Panc1 (cell line): ENCODE results near the gene CHST9. TPM values are rescaled to one million over a fixed set of nuclear protein-coding genes. Genes with fewer than 3 reads are reported as not detected.

Source experiments
- ATAC-seq: fragments of 200-7000 bp; cut with Tn5 transposase; 2 replicates; pipeline ENCODE4 v1.9.1; 2020; ENCODE audit warnings: mild to moderate bottlenecking, moderate library complexity
- BruUV-seq: library from RNA; stranded (reverse); fragments of 400-500 nt; replicated peaks from 2 replicates; lab custom pipeline; 2021; lab: Mats Ljungman, UMichigan
- CTCF ChIA-PET: fragments of 300-600 bp; sonication (Branson Sonifier 250); formaldehyde crosslinking; loops from one replicate; lab custom pipeline; 2022; ENCODE audit warnings: antibody characterized with exemption; lab: Charles Lee
- POLR2A ChIA-PET: fragments of 300-600 bp; sonication (Branson Sonifier 250); formaldehyde crosslinking; loops from one replicate; lab custom pipeline; 2022; ENCODE audit warnings: antibody characterized with exemption; lab: Charles Lee
- DNase-seq: peaks from one replicate; pipeline ENCODE4 v3.0.0-alpha.2; 2010; ENCODE audit warnings: low read depth, low spot score
- H3K27ac ChIP-seq: 2 replicates; pipeline ENCODE4 v1.5.1; 2011; ENCODE audit warnings: mild to moderate bottlenecking, low read length, inconsistent platforms
- H3K27me3 ChIP-seq: fragments of 200-500 bp; sonication (Bioruptor generic); 2 replicates; pipeline ENCODE4 v1.6.0; 2014; ENCODE audit warnings: low read length, inconsistent platforms; ENCODE audit not compliant: control insufficient read depth, insufficient read depth
- H3K36me3 ChIP-seq: fragments of 200-500 bp; sonication (Bioruptor generic); 2 replicates; pipeline ENCODE4 v1.5.1; 2014; ENCODE audit warnings: inconsistent platforms, mild to moderate bottlenecking, low read length, moderate library complexity; ENCODE audit not compliant: control insufficient read depth, insufficient read depth
- H3K4me1 ChIP-seq: 2 replicates; pipeline ENCODE4 v1.5.1; 2011; ENCODE audit warnings: inconsistent platforms, mild to moderate bottlenecking, low read length, moderate library complexity; ENCODE audit not compliant: control insufficient read depth, insufficient read depth
- H3K4me3 ChIP-seq, 2 experiments: 2 replicates each; pipeline ENCODE4 v1.5.1; 2011 to 2012; ENCODE audit warnings: low read depth in 2 of 2, low read length in 2 of 2, mild to moderate bottlenecking in 2 of 2, inconsistent platforms in 1 of 2, moderate library complexity in 1 of 2
- H3K9me3 ChIP-seq: fragments of 200-500 bp; sonication (Bioruptor generic); 2 replicates; pipeline ENCODE4 v1.5.1; 2014; ENCODE audit warnings: low read depth, mild to moderate bottlenecking, inconsistent platforms, low read length, moderate library complexity; ENCODE audit not compliant: control insufficient read depth, insufficient read depth
- CTCF ChIP-seq: fragments of 450-650 bp; IDR thresholded peaks from 2 replicates; pipeline ENCODE4 v1.5.1; 2017; ENCODE audit warnings: mild to moderate bottlenecking
- POLR2AphosphoS5 ChIP-seq: IDR thresholded peaks from 2 replicates; pipeline ENCODE4 v1.6.1; 2012; ENCODE audit warnings: mild to moderate bottlenecking, low read depth, low read length, moderate library complexity
- SIN3A ChIP-seq: IDR thresholded peaks from 2 replicates; pipeline ENCODE4 v1.6.1; 2012; ENCODE audit warnings: low read depth, mild to moderate bottlenecking, low read length, moderate library complexity, borderline replicate concordance; ENCODE audit not compliant: insufficient read depth
- TCF7L2 ChIP-seq: IDR thresholded peaks from 2 replicates; pipeline ENCODE4 v1.6.1; 2011; ENCODE audit warnings: mild to moderate bottlenecking, low read depth, low read length, inconsistent platforms
- in situ Hi-C: cut with HindIII; loops from 2 replicates; pipeline ENCODE4 v1.10.0; 2016; ENCODE audit warnings: low sequenced_read_pairs, low pct_unique_long_range_greater_than_20kb
- intact Hi-C: fragments of 100-400 bp; cut with micrococcal nuclease; formaldehyde crosslinking; loops from one replicate; pipeline ENCODE4 v1.10.0; 2022; ENCODE audit not compliant: unreplicated experiment
- total RNA-seq: library from RNA; stranded (reverse); gene quantifications from one replicate; pipeline ENCODE4 v1.2.1, GENCODE V29; 2021; ENCODE audit not compliant: unreplicated experiment
- TF ChIP-seq, protein P1 (sequence below), 2 experiments: IDR thresholded peaks; 2 replicates each; pipeline ENCODE4 v1.6.1; 2011 to 2012; ENCODE audit warnings: low read depth in 2 of 2, control low read depth in 1 of 2, low read length in 1 of 2, mild to moderate bottlenecking in 1 of 2, moderate library complexity in 1 of 2; ENCODE audit not compliant: insufficient read depth in 1 of 2

Gene CHST9
- total RNA-seq, 1 experiment from 2014 or later, result 0.05 TPM

- no peak overlapping the region for H3K27ac ChIP-seq
- BruUV-seq, result no TSS peak
- H3K4me1 ChIP-seq, result no peaks in the 10 kb centered on the region
- CTCF ChIA-PET, result no interaction called here
- ATAC-seq (no peak), DNase-seq (no peak)
- no peak overlapping the region for H3K4me3 ChIP-seq
- intact Hi-C loops, result no loop called here
- in situ Hi-C loops, result no loop called here
- no peaks in the 10 kb centered on the region for H3K36me3 ChIP-seq
- POLR2A ChIA-PET, result no interaction called here
- no peaks in the 10 kb centered on the region for H3K27me3 ChIP-seq
- TF ChIP-seq, protein P1, sequence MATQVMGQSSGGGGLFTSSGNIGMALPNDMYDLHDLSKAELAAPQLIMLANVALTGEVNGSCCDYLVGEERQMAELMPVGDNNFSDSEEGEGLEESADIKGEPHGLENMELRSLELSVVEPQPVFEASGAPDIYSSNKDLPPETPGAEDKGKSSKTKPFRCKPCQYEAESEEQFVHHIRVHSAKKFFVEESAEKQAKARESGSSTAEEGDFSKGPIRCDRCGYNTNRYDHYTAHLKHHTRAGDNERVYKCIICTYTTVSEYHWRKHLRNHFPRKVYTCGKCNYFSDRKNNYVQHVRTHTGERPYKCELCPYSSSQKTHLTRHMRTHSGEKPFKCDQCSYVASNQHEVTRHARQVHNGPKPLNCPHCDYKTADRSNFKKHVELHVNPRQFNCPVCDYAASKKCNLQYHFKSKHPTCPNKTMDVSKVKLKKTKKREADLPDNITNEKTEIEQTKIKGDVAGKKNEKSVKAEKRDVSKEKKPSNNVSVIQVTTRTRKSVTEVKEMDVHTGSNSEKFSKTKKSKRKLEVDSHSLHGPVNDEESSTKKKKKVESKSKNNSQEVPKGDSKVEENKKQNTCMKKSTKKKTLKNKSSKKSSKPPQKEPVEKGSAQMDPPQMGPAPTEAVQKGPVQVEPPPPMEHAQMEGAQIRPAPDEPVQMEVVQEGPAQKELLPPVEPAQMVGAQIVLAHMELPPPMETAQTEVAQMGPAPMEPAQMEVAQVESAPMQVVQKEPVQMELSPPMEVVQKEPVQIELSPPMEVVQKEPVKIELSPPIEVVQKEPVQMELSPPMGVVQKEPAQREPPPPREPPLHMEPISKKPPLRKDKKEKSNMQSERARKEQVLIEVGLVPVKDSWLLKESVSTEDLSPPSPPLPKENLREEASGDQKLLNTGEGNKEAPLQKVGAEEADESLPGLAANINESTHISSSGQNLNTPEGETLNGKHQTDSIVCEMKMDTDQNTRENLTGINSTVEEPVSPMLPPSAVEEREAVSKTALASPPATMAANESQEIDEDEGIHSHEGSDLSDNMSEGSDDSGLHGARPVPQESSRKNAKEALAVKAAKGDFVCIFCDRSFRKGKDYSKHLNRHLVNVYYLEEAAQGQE (IDR thresholded peaks at IDR 0.05; ENCODE audit: insufficient read depth in 1 of 2, low read depth in 2 of 2, low read length in 1 of 2), result no peak
- TF ChIP-seq TCF7L2, result no peak
- TF ChIP-seq SIN3A, result no peak
- no peak for TF ChIP-seq CTCF
- no peak for TF ChIP-seq POLR2AphosphoS5
- no peaks in the 10 kb centered on the region for H3K9me3 ChIP-seq
Observed at GRCh38 chr18:27171993-27172392, 13.1 kb downstream of the CHST9 start.

DNA sequence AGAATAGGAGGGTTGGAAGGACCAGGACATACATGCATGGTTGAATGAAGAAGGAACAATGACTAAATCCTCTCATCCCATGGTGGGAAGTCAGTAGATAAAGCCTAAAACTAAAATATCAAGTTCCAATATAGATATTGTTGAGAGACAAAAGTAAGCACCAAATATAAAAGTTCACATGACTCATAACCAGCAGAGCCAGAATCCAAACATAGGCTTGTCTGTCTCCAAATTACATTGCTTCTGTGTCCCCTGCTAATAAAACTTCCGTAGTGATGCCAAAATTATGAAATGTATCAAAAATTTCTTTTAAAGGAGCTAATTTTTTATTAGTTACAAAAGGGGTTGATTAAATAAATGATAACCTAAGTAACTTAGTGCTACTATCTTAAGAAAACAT is 19.7 kb downstream of the CHST9 start:
- in situ Hi-C loops, result no loop called here
- Histone ChIP-seq H3K27me3 (no peaks in the 10 kb centered on the region), H3K36me3 (no peaks in the 10 kb centered on the region), H3K4me3 (no peak overlapping the region), H3K9me3 (no peaks in the 10 kb centered on the region), H3K27ac (no peak overlapping the region), H3K4me1 (no peaks in the 10 kb centered on the region)
- intact Hi-C loops, result no loop called here
- ATAC-seq, result no peak
- DNase-seq, result no peak
- no TSS peak for BruUV-seq
- TF ChIP-seq CTCF (no peak), SIN3A (no peak), TCF7L2 (no peak), POLR2AphosphoS5 (no peak)
- TF ChIP-seq, protein P1 (IDR thresholded peaks at IDR 0.05; ENCODE audit: insufficient read depth in 1 of 2, low read depth in 2 of 2, low read length in 1 of 2), result no peak
- ChIA-PET POLR2A (no interaction called here), CTCF (no interaction called here)
